ENCODE data around the gene ARMH4. TPM values are rescaled to one million over a fixed set of nuclear protein-coding genes. Genes with fewer than 3 reads are reported as not detected.

ARMH4 gene
- total and polyA plus RNA-seq, 9 donors: 4.6 to 22.5 (median 16.5) TPM

GRCh38 chr14:58145936-58146335 lies 6.1 kb downstream of the ARMH4 start:
- DNase-seq: no peak
- peaks cover 2% of the 10 kb centered on the region for H3K4me1 ChIP-seq (ENCODE audit: insufficient read depth)
- no peak for TF ChIP-seq POLR2A (IDR thresholded peaks at IDR 0.05)
- TF ChIP-seq CTCF (IDR thresholded peaks at IDR 0.05): no peak
- no peak for TF ChIP-seq EP300 (IDR thresholded peaks at IDR 0.05)
- no peak overlapping the region for H3K4me3 ChIP-seq
- no peaks in the 10 kb centered on the region for H3K27me3 ChIP-seq
- no peak overlapping the region for H3K27ac ChIP-seq
- no peaks in the 10 kb centered on the region for H3K9me3 ChIP-seq
- intact Hi-C loops (cut with DNase I): no loop called here
- 30 to 57% (median 52%) methylated on average over 1 of the region's 1 CpG for WGBS, 3 donors
- H3K36me3 ChIP-seq: no peaks in the 10 kb centered on the region

- Histone ChIP-seq H3K4me1 (ENCODE audit: insufficient read depth) (no peaks in the 10 kb centered on the region), H3K9me3 (no peaks in the 10 kb centered on the region), H3K27ac (no peak overlapping the region), H3K4me3 (no peak overlapping the region), H3K36me3 (no peaks in the 10 kb centered on the region), H3K27me3 (no peaks in the 10 kb centered on the region)
- WGBS, 3 donors: 84 to 87% (median 87%) methylated on average over 3 of the region's 3 CpGs
- TF ChIP-seq CTCF (IDR thresholded peaks at IDR 0.05) (no peak), EP300 (IDR thresholded peaks at IDR 0.05) (no peak), POLR2A (IDR thresholded peaks at IDR 0.05) (no peak)
- DNase-seq: no peak
- intact Hi-C loops (cut with DNase I): no loop called here
Observed at GRCh38 chr14:58143106-58143505, 8.9 kb downstream of the ARMH4 start.

- TF ChIP-seq POLR2A (IDR thresholded peaks at IDR 0.05): no peak
- no peak for TF ChIP-seq EP300 (IDR thresholded peaks at IDR 0.05)
- no peak for TF ChIP-seq CTCF (IDR thresholded peaks at IDR 0.05)
- intact Hi-C loops (cut with DNase I): no loop called here
- no peaks in the 10 kb centered on the region for H3K9me3 ChIP-seq
- no peaks in the 10 kb centered on the region for H3K36me3 ChIP-seq
- no peaks in the 10 kb centered on the region for H3K4me1 ChIP-seq (ENCODE audit: insufficient read depth)
- H3K27ac ChIP-seq: no peak overlapping the region
- no peak overlapping the region for H3K4me3 ChIP-seq
- no peak for DNase-seq
- no peaks in the 10 kb centered on the region for H3K27me3 ChIP-seq
Observed at GRCh38 chr14:58141893-58142292, 10.1 kb downstream of the ARMH4 start.

- Histone ChIP-seq H3K4me1 (ENCODE audit: insufficient read depth) (no peaks in the 10 kb centered on the region), H3K27ac (no peak overlapping the region), H3K9me3 (no peaks in the 10 kb centered on the region), H3K27me3 (no peaks in the 10 kb centered on the region), H3K36me3 (no peaks in the 10 kb centered on the region), H3K4me3 (no peak overlapping the region)
- DNase-seq: no peak
- TF ChIP-seq POLR2A (IDR thresholded peaks at IDR 0.05) (no peak), CTCF (IDR thresholded peaks at IDR 0.05) (no peak), EP300 (IDR thresholded peaks at IDR 0.05) (no peak)
- WGBS, 3 donors: 92 to 94% (median 92%) methylated on average over 10 of the region's 10 CpGs
- intact Hi-C loops (cut with DNase I): no loop called here
Observed at GRCh38 chr14:58138714-58139482, 13.1 kb downstream of the ARMH4 start.

All from ovary (tissue), 9 donors.